Measurements from ENCODE around the gene LAMA2. TPM values are rescaled to one million over a fixed set of nuclear protein-coding genes. Genes with fewer than 3 reads are reported as not detected.

Gene LAMA2
- total and polyA plus RNA-seq, 2 donors from 2014 or later, result 2.2 to 20.8 TPM

GRCh38 chr6:129555206-129555832 lies 672.4 kb downstream of the LAMA2 start:
- no peaks in the 10 kb centered on the region for H3K36me3 ChIP-seq (ENCODE audit: control insufficient read depth in 2 of 3, insufficient read depth in 3 of 3, low read length in 3 of 3)
- intact Hi-C loops (cut with DNase I), result no loop called here
- H3K27me3 ChIP-seq (ENCODE audit: control insufficient read depth, insufficient read depth, low read length), result no peaks in the 10 kb centered on the region
- H3K9ac ChIP-seq (ENCODE audit: low read length in 3 of 3), result no peak overlapping the region
- H3K4me3 ChIP-seq (ENCODE audit: low read length in 3 of 3), result no peak overlapping the region
- FAIRE-seq (no peak), DNase-seq (no peak)
- H3K9me3 ChIP-seq (ENCODE audit: control insufficient read depth in 2 of 3, insufficient read depth in 1 of 3, low read length in 3 of 3), result no peaks in the 10 kb centered on the region
- H3K27ac ChIP-seq (ENCODE audit: low read depth in 2 of 2, low read length in 2 of 2), result no peak overlapping the region
- H3K4me1 ChIP-seq (ENCODE audit: control insufficient read depth in 2 of 3, insufficient read depth in 2 of 3, low read depth in 1 of 3, low read length in 3 of 3), result no peaks in the 10 kb centered on the region
- TF ChIP-seq, protein P1, sequence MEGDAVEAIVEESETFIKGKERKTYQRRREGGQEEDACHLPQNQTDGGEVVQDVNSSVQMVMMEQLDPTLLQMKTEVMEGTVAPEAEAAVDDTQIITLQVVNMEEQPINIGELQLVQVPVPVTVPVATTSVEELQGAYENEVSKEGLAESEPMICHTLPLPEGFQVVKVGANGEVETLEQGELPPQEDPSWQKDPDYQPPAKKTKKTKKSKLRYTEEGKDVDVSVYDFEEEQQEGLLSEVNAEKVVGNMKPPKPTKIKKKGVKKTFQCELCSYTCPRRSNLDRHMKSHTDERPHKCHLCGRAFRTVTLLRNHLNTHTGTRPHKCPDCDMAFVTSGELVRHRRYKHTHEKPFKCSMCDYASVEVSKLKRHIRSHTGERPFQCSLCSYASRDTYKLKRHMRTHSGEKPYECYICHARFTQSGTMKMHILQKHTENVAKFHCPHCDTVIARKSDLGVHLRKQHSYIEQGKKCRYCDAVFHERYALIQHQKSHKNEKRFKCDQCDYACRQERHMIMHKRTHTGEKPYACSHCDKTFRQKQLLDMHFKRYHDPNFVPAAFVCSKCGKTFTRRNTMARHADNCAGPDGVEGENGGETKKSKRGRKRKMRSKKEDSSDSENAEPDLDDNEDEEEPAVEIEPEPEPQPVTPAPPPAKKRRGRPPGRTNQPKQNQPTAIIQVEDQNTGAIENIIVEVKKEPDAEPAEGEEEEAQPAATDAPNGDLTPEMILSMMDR (IDR thresholded peaks at IDR 0.05; ENCODE audit: borderline replicate concordance, extremely low read depth, insufficient read depth), result no peak

GRCh38 chr6:129558248-129558647 lies 675.3 kb downstream of the LAMA2 start:
- no peak overlapping the region for H3K9ac ChIP-seq (ENCODE audit: low read length in 3 of 3)
- FAIRE-seq, result no peak
- no peaks in the 10 kb centered on the region for H3K9me3 ChIP-seq (ENCODE audit: control insufficient read depth in 2 of 3, insufficient read depth in 1 of 3, low read length in 3 of 3)
- intact Hi-C loops (cut with DNase I), result no loop called here
- no peaks in the 10 kb centered on the region for H3K4me1 ChIP-seq (ENCODE audit: control insufficient read depth in 2 of 3, insufficient read depth in 2 of 3, low read depth in 1 of 3, low read length in 3 of 3)
- no peaks in the 10 kb centered on the region for H3K36me3 ChIP-seq (ENCODE audit: control insufficient read depth in 2 of 3, insufficient read depth in 3 of 3, low read length in 3 of 3)
- DNase-seq, result no peak
- no peak overlapping the region for H3K4me3 ChIP-seq (ENCODE audit: low read length in 3 of 3)
- TF ChIP-seq, protein P1 (IDR thresholded peaks at IDR 0.05; ENCODE audit: borderline replicate concordance, extremely low read depth, insufficient read depth), result no peak
- H3K27ac ChIP-seq (ENCODE audit: low read depth in 2 of 2, low read length in 2 of 2), result no peak overlapping the region
- H3K27me3 ChIP-seq (ENCODE audit: control insufficient read depth, insufficient read depth, low read length), result no peaks in the 10 kb centered on the region

DNA sequence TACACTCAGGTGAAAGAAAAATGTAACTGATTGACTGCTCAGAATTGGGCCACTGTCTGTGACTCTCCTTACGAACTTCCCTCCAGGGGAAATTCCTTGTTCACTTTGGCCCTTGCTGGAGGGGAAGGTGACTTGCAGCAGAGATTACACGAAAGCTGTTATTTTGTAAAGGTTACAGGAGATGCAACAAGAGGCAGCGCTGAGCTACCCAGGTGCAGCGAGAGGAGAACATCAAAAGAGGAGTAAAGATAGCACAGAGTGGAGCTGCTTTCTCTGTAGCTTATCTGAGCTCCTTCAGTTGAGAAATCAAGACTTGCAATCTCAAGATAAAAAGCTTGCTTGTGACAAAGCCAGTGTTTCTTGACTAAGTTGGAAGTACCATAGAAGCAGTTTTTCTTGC lies 682.4 kb downstream of the LAMA2 start:
- Histone ChIP-seq H3K4me3 (ENCODE audit: low read length in 3 of 3) (no peak overlapping the region), H3K9me3 (ENCODE audit: control insufficient read depth in 2 of 3, insufficient read depth in 1 of 3, low read length in 3 of 3) (no peaks in the 10 kb centered on the region), H3K9ac (ENCODE audit: low read length in 3 of 3) (no peak overlapping the region), H3K4me1 (ENCODE audit: control insufficient read depth in 2 of 3, insufficient read depth in 2 of 3, low read depth in 1 of 3, low read length in 3 of 3) (no peaks in the 10 kb centered on the region), H3K27me3 (ENCODE audit: control insufficient read depth, insufficient read depth, low read length) (no peaks in the 10 kb centered on the region), H3K27ac (ENCODE audit: low read depth in 2 of 2, low read length in 2 of 2) (no peak overlapping the region), H3K36me3 (ENCODE audit: control insufficient read depth in 2 of 3, insufficient read depth in 3 of 3, low read length in 3 of 3) (no peaks in the 10 kb centered on the region)
- no peak for FAIRE-seq
- no peak for DNase-seq
- intact Hi-C loops (cut with DNase I), result no loop called here
- TF ChIP-seq, protein P1 (IDR thresholded peaks at IDR 0.05; ENCODE audit: borderline replicate concordance, extremely low read depth, insufficient read depth), result no peak

GRCh38 chr6:129565811-129566210 lies 682.9 kb downstream of the LAMA2 start:
- no peak for FAIRE-seq
- no peaks in the 10 kb centered on the region for H3K27me3 ChIP-seq (ENCODE audit: control insufficient read depth, insufficient read depth, low read length)
- DNase-seq, result no peak
- H3K9me3 ChIP-seq (ENCODE audit: control insufficient read depth in 2 of 3, insufficient read depth in 1 of 3, low read length in 3 of 3), result no peaks in the 10 kb centered on the region
- no peaks in the 10 kb centered on the region for H3K36me3 ChIP-seq (ENCODE audit: control insufficient read depth in 2 of 3, insufficient read depth in 3 of 3, low read length in 3 of 3)
- TF ChIP-seq, protein P1 (IDR thresholded peaks at IDR 0.05; ENCODE audit: borderline replicate concordance, extremely low read depth, insufficient read depth), result no peak
- H3K4me1 ChIP-seq (ENCODE audit: control insufficient read depth in 2 of 3, insufficient read depth in 2 of 3, low read depth in 1 of 3, low read length in 3 of 3), result no peaks in the 10 kb centered on the region
- intact Hi-C loops (cut with DNase I), result no loop called here
- no peak overlapping the region for H3K9ac ChIP-seq (ENCODE audit: low read length in 3 of 3)
- no peak overlapping the region for H3K27ac ChIP-seq (ENCODE audit: low read depth in 2 of 2, low read length in 2 of 2)
- H3K4me3 ChIP-seq (ENCODE audit: low read length in 3 of 3), result no peak overlapping the region

Measured in kidney (tissue), 14 donors.